CD14-positive monocyte (primary cell): ENCODE measurements around the gene AR. TPM values are rescaled to one million over a fixed set of nuclear protein-coding genes. Genes with fewer than 3 reads are reported as not detected.
A peak's percentile ranks its signal among the peaks of the same experiment; 100 is the strongest.

Source experiments
- DNase-seq, 3 donors: peaks; one replicate each; pipeline ENCODE4 v3.0.0-alpha.2; 2011 to 2022
- H2AFZ ChIP-seq: 2 replicates; pipeline ENCODE4 v1.6.0; 2012; ENCODE audit warnings: mild to moderate bottlenecking, low read depth, low read length, inconsistent platforms; ENCODE audit not compliant: insufficient read depth, poor library complexity, severe bottlenecking
- H3K27ac ChIP-seq, 2 donors: 1 replicate in 1 of 2; 2 replicates in 1 of 2; pipeline ENCODE4 v1.5.1; 2012 to 2013; ENCODE audit warnings: low read length in 2 of 2, control low read depth in 1 of 2, inconsistent platforms in 1 of 2, low read depth in 1 of 2, mild to moderate bottlenecking in 1 of 2
- H3K27me3 ChIP-seq, 2 donors: one replicate each; pipeline versions ENCODE4 v1.6.0 to v1.6.1; 2011 to 2013; ENCODE audit warnings: low read length in 2 of 2; ENCODE audit not compliant: control insufficient read depth in 2 of 2, insufficient read depth in 2 of 2
- H3K36me3 ChIP-seq, 2 donors: replicated peaks in 1 of 2; 1 replicate in 1 of 2; 2 replicates in 1 of 2; pipeline versions ENCODE4 v1.5.1 to v1.6.1; 2012 to 2013; ENCODE audit warnings: low read length in 2 of 2, control low read depth in 1 of 2, inconsistent platforms in 1 of 2, mild to moderate bottlenecking in 1 of 2; ENCODE audit not compliant: insufficient read depth in 2 of 2, control insufficient read depth in 1 of 2
- H3K4me1 ChIP-seq, 2 donors: 1 replicate in 1 of 2; 2 replicates in 1 of 2; pipeline versions ENCODE4 v1.5.1 to v1.6.1; 2012 to 2013; ENCODE audit warnings: low read length in 2 of 2, control low read depth in 1 of 2, inconsistent platforms in 1 of 2, mild to moderate bottlenecking in 1 of 2, moderate library complexity in 1 of 2; ENCODE audit not compliant: insufficient read depth in 2 of 2, control insufficient read depth in 1 of 2
- H3K4me2 ChIP-seq: replicated peaks from 2 replicates; pipeline ENCODE3; 2012; ENCODE audit warnings: low read length, moderate library complexity, mild to moderate bottlenecking; ENCODE audit not compliant: poor library complexity, severe bottlenecking; ENCODE audit errors: extremely low read depth
- H3K4me3 ChIP-seq, 3 experiments: fragments of 200-600 bp in 1 of 3; sonication (generic) in 1 of 3; replicated peaks in 1 of 3; 1 replicate in 2 of 3; 2 replicates in 1 of 3; pipeline ENCODE4 v1.5.1; 2011 to 2013; ENCODE audit warnings: low read length in 3 of 3, mild to moderate bottlenecking in 3 of 3, control low read depth in 2 of 3, low read depth in 2 of 3, inconsistent platforms in 1 of 3, moderate library complexity in 1 of 3
- H3K79me2 ChIP-seq: 2 replicates; pipeline ENCODE4 v1.6.0; 2012; ENCODE audit warnings: mild to moderate bottlenecking, control low read depth, inconsistent platforms, low read length, moderate library complexity; ENCODE audit not compliant: insufficient read depth
- H3K9ac ChIP-seq: 2 replicates; pipeline ENCODE4 v1.6.0; 2017; ENCODE audit warnings: low read length, mild to moderate bottlenecking; ENCODE audit not compliant: insufficient read depth, poor library complexity, severe bottlenecking
- H3K9me3 ChIP-seq, 2 donors: replicated peaks in 1 of 2; 1 replicate in 1 of 2; 2 replicates in 1 of 2; pipeline versions ENCODE4 v1.5.1 to v1.6.1; 2012 to 2013; ENCODE audit warnings: low read length in 2 of 2, control low read depth in 1 of 2; ENCODE audit not compliant: control insufficient read depth in 1 of 2, insufficient read depth in 1 of 2
- H4K20me1 ChIP-seq: 2 replicates; pipeline ENCODE4 v1.6.0; 2012; ENCODE audit warnings: mild to moderate bottlenecking, low read length, control low read depth, moderate library complexity; ENCODE audit not compliant: insufficient read depth
- H3K27ac Mint-ChIP-seq, 7 donors: one replicate each; pipeline ENCODE4 v1.8.0; 2020; ENCODE audit warnings: mild to moderate bottlenecking in 7 of 7, mixed read lengths in 7 of 7, moderate library complexity in 6 of 7, inconsistent platforms in 2 of 7
- H3K27me3 Mint-ChIP-seq, 3 donors: one replicate each; pipeline ENCODE4 v1.8.0; 2021 to 2022; ENCODE audit warnings: low read depth in 3 of 3, mild to moderate bottlenecking in 3 of 3, mixed read lengths in 3 of 3, moderate library complexity in 3 of 3, inconsistent platforms in 1 of 3
- H3K36me3 Mint-ChIP-seq, 2 donors: one replicate each; pipeline ENCODE4 v1.8.0; 2020; ENCODE audit warnings: mixed read lengths in 2 of 2, inconsistent platforms in 1 of 2, mild to moderate bottlenecking in 1 of 2
- H3K4me1 Mint-ChIP-seq: one replicate; pipeline ENCODE4 v1.8.0; 2020; ENCODE audit warnings: mild to moderate bottlenecking, mixed read lengths
- H3K4me3 Mint-ChIP-seq, 2 donors: one replicate each; pipeline ENCODE4 v1.8.0; 2020; ENCODE audit warnings: mild to moderate bottlenecking in 2 of 2, mixed read lengths in 2 of 2, moderate library complexity in 1 of 2
- H3K9me3 Mint-ChIP-seq, 7 donors: one replicate each; pipeline ENCODE4 v1.8.0; 2020 to 2022; ENCODE audit warnings: mixed read lengths in 7 of 7, mild to moderate bottlenecking in 6 of 7, moderate library complexity in 6 of 7, inconsistent platforms in 2 of 7
- CTCF ChIP-seq: fragments of 200-600 bp; IDR thresholded peaks from one replicate; pipeline ENCODE4 v1.8.0; 2022; ENCODE audit warnings: antibody characterized with exemption, mild to moderate bottlenecking
- WGBS: methylation state at CpG from one replicate; pipeline ENCODE4 v1.1.5; 2013; ENCODE audit warnings: missing lambda C conversion rate; ENCODE audit not compliant: insufficient coverage; 5-methylcytosine and 5-hydroxymethylcytosine counted together
- intact Hi-C, 2 donors: fragments of 100-400 bp; cut with micrococcal nuclease; formaldehyde crosslinking; loops; one replicate each; pipeline versions ENCODE4 v1.15.0 to v1.15.1; 2023
- polyA plus RNA-seq, 3 donors: library from polyadenylated mRNA; depleted of rRNA in 1 of 3; unstranded in 2 of 3; stranded (reverse) in 1 of 3; fragments of 300-500 nt in 2 of 3; fragments of >200 nt in 1 of 3; fragmentation: Illumina TruSeq in 2 of 3; gene quantifications; 1 replicate in 2 of 3; 2 replicates in 1 of 3; pipeline ENCODE4 v1.2.3, GENCODE V29; 2012 to 2021

Gene AR
- polyA plus RNA-seq, 3 donors: not detected

GRCh38 chrX:67777148-67777547 lies 233.3 kb downstream of the AR start:
- intact Hi-C loops: no loop called here
- Histone ChIP-seq H3K36me3 (no peaks in the 10 kb centered on the region), H3K9ac (no peak overlapping the region), H3K4me3 (no peak overlapping the region), H3K27ac (no peak overlapping the region), H3K9me3 (no peaks in the 10 kb centered on the region), H3K79me2 (no peaks in the 10 kb centered on the region), H4K20me1 (no peaks in the 10 kb centered on the region), H2AFZ (no peak overlapping the region), H3K4me2 (no peak overlapping the region), H3K4me1 (peaks cover 24 to 27% of the 10 kb centered on the region in 2 donors), H3K27me3 (no peaks in the 10 kb centered on the region)
- Mint-ChIP-seq H3K4me3 (no peak overlapping the region), H3K27ac (no peak overlapping the region), H3K9me3 (peaks cover 0 to 15% (median 4%) of the 10 kb centered on the region in 7 donors), H3K27me3 (peaks cover 1 to 5% (median 2%) of the 10 kb centered on the region in 3 donors), H3K36me3 (no peaks in the 10 kb centered on the region), H3K4me1 (peaks cover 30% of the 10 kb centered on the region)
- no peak for TF ChIP-seq CTCF
- no peak for DNase-seq

GRCh38 chrX:67779099-67779498 lies 235.3 kb downstream of the AR start:
- Histone ChIP-seq H3K27ac (no peak overlapping the region), H3K4me2 (no peak overlapping the region), H2AFZ (no peak overlapping the region), H4K20me1 (no peaks in the 10 kb centered on the region), H3K36me3 (no peaks in the 10 kb centered on the region), H3K79me2 (no peaks in the 10 kb centered on the region), H3K27me3 (no peaks in the 10 kb centered on the region), H3K9me3 (no peaks in the 10 kb centered on the region), H3K4me1 (peaks cover 24 to 27% of the 10 kb centered on the region in 2 donors), H3K9ac (no peak overlapping the region), H3K4me3 (no peak overlapping the region)
- intact Hi-C loops: no loop called here
- peaks cover 1 to 2% (median 1%) of the 10 kb centered on the region in 3 donors for H3K27me3 Mint-ChIP-seq
- peak overlapping the region in 1 of 7 donors; percentile 68 for H3K27ac Mint-ChIP-seq
- no peak overlapping the region for H3K4me3 Mint-ChIP-seq
- no peak for DNase-seq
- peaks cover 30% of the 10 kb centered on the region for H3K4me1 Mint-ChIP-seq
- no peak for TF ChIP-seq CTCF
- no peaks in the 10 kb centered on the region for H3K36me3 Mint-ChIP-seq
- no CpG with 5 or more reads among the region's 3 CpGs for WGBS
- H3K9me3 Mint-ChIP-seq: peaks cover 0 to 2% (median 0%) of the 10 kb centered on the region in 7 donors
